Breast epithelium (tissue), 4 donors: Measurements from ENCODE around the gene PSME3. TPM values are rescaled to one million over a fixed set of nuclear protein-coding genes. Genes with fewer than 3 reads are reported as not detected.
"Not testable (repeated sequence)": the region's sequence is repeated elsewhere in the genome, so short reads cannot be mapped to it uniquely, and the experiment has no call there.

ENCODE experiments used
- DNase-seq, 2 donors: peaks; one replicate each; pipeline ENCODE4 v3.0.0-alpha.2; 2019; ENCODE audit warnings: low spot score in 2 of 2
- H3K27ac ChIP-seq, 2 donors: fragments of 200-600 bp; sonication (generic) in 1 of 2; one replicate each; pipeline ENCODE4 v1.5.1; 2016 to 2019; ENCODE audit warnings: mild to moderate bottlenecking in 1 of 2
- H3K27me3 ChIP-seq, 2 donors: fragments of 200-600 bp; sonication (generic) in 1 of 2; one replicate each; pipeline versions ENCODE4 v1.5.1 to v1.6.0; 2017 to 2019; ENCODE audit warnings: control low read depth in 1 of 2, mild to moderate bottlenecking in 1 of 2
- H3K36me3 ChIP-seq: fragments of 200-600 bp; one replicate; pipeline ENCODE4 v1.5.1; 2019
- H3K4me1 ChIP-seq, 2 donors: fragments of 200-600 bp; sonication (generic); one replicate each; pipeline ENCODE4 v1.5.1; 2016 to 2019; ENCODE audit warnings: control low read depth in 1 of 2
- H3K4me3 ChIP-seq, 3 donors: fragments of 200-600 bp; sonication (generic); 1 replicate in 2 of 3; 2 replicates in 1 of 3; pipeline ENCODE4 v1.5.1; 2016 to 2019; ENCODE audit warnings: mild to moderate bottlenecking in 3 of 3, moderate library complexity in 2 of 3
- H3K9me3 ChIP-seq, 2 donors: fragments of 200-600 bp; sonication (generic) in 1 of 2; one replicate each; pipeline ENCODE4 v1.5.1; 2016 to 2019; ENCODE audit warnings: control low read depth in 1 of 2
- POLR2A ChIP-seq: fragments of 450-650 bp; IDR thresholded peaks from one replicate; pipeline ENCODE4 v1.6.1; 2016; ENCODE audit warnings: antibody characterized with exemption, mild to moderate bottlenecking, moderate library complexity
- POLR2AphosphoS5 ChIP-seq, 3 donors: sonication (generic); formaldehyde crosslinking; IDR thresholded peaks; one replicate each; pipeline ENCODE4 v1.6.1; 2017; ENCODE audit warnings: antibody characterized with exemption in 3 of 3
- intact Hi-C: fragments of 100-400 bp; cut with DNase I; formaldehyde crosslinking; loops from one replicate; pipeline ENCODE4 v1.15.1; 2023; ENCODE audit warnings: low total_unique reads
- total RNA-seq, 3 donors: library from RNA; depleted of rRNA; stranded (reverse); fragments of >200 nt; gene quantifications; one replicate each; pipeline ENCODE4 v1.1.0, GENCODE V29; 2016
- TF ChIP-seq, protein P1 (sequence below), 3 donors: fragments of 450-650 bp; IDR thresholded peaks; one replicate each; pipeline ENCODE4 v1.5.1; 2016 to 2017; ENCODE audit warnings: antibody characterized with exemption in 3 of 3, mild to moderate bottlenecking in 3 of 3, moderate library complexity in 3 of 3

Gene PSME3
- total RNA-seq, 3 donors from 2014 or later, result 59.3 to 74.7 (median 73.9) TPM

DNA sequence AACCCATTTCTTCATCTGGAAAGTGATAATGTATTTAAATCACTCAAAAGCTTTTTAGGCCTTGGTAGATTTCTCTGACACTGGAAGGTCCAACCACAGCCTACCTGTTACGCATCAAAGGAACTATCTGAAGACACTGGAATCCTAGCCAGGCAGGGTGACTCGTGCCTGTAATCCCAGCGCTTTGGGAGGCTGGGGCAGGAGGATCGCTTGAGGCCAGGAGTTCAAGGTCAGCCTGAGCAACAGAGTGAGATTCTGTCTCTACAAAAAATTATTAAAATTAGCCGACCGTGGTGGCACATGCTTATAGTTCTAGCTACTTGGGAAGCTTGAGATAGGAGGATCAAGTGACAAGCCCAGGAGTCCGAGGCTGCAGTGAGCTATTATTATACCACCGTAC, 49.0 kb downstream of the PSME3 start:
- Histone ChIP-seq H3K4me3 (no peak overlapping the region), H3K27ac (no peak overlapping the region), H3K27me3 (no peaks in the 10 kb centered on the region), H3K4me1 (no peaks in the 10 kb centered on the region), H3K36me3 (no peaks in the 10 kb centered on the region), H3K9me3 (no peaks in the 10 kb centered on the region)
- intact Hi-C loops, result no loop called here
- TF ChIP-seq, protein P1, sequence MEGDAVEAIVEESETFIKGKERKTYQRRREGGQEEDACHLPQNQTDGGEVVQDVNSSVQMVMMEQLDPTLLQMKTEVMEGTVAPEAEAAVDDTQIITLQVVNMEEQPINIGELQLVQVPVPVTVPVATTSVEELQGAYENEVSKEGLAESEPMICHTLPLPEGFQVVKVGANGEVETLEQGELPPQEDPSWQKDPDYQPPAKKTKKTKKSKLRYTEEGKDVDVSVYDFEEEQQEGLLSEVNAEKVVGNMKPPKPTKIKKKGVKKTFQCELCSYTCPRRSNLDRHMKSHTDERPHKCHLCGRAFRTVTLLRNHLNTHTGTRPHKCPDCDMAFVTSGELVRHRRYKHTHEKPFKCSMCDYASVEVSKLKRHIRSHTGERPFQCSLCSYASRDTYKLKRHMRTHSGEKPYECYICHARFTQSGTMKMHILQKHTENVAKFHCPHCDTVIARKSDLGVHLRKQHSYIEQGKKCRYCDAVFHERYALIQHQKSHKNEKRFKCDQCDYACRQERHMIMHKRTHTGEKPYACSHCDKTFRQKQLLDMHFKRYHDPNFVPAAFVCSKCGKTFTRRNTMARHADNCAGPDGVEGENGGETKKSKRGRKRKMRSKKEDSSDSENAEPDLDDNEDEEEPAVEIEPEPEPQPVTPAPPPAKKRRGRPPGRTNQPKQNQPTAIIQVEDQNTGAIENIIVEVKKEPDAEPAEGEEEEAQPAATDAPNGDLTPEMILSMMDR (IDR thresholded peaks at IDR 0.05), result no peak
- TF ChIP-seq POLR2AphosphoS5 (IDR thresholded peaks at IDR 0.05) (no peak), POLR2A (no peak)
- DNase-seq, result no peak

DNA sequence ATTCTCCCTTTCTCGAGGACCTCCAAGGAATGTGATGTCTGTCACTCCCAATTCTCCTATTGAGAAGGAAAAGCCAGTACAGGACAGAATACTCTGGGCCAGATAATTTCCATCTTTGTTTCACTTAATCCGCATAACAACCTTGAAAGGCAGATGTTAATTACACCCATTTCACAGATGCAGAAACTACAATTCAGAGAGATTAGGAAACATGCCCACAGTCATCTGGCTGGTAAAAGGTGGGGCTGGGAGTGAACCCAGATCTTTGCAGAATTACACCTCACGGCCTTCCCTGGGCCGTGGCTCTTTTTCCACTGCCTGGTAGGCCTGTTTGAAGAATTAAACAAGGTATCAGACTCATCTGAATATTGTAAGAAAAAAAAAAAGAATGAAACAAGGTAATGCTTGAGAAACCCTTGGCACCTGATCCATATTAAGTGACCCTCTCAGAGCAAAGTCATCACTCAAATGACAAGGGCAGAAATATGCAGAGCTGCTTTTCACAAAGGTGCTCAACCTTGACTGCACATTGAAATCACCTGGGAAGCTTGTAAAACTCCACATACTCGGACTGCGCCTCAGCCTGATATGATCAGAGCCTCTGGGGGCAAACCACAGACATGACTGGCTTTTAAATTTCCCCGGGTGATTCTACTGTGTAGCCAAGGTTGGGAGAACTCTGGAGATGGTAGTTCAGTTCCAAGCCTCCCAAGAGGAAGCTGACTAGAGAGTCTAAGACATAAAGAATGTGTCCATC, 50.8 kb downstream of the PSME3 start:
- H3K27me3 ChIP-seq, result no peaks in the 10 kb centered on the region

DNA sequence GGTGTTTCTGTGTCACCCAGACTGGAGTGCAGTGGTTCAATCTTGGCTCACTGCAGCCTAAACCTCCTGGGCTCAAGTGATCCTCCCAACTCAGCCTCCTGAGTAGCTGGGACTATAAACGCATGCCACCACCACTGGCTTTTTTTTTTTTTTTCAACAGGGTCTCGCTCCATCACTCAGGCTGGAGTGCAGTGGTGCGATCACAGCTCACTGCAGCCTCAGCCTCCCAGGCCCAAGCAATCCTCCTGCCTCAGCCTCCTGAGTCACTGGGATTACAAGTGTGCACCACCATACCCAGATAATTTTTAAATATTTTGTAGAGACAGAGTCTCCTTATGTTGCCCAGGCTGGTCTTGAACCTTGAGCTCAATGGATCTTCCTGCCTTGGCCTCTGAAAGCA, 52.6 kb downstream of the PSME3 start:
- H3K36me3 ChIP-seq, H3K27me3 ChIP-seq, intact Hi-C loops, H3K9me3 ChIP-seq, H3K4me3 ChIP-seq, DNase-seq, H3K27ac ChIP-seq, H3K4me1 ChIP-seq: not testable (repeated sequence)

More for the DNA sequence above, 50.8 kb downstream of the PSME3 start:
- TF ChIP-seq POLR2A (no peak), POLR2AphosphoS5 (IDR thresholded peaks at IDR 0.05) (no peak)
- TF ChIP-seq, protein P1 (IDR thresholded peaks at IDR 0.05), result no peak
- H3K9me3 ChIP-seq, result no peaks in the 10 kb centered on the region
- H3K4me3 ChIP-seq, result no peak overlapping the region
- H3K36me3 ChIP-seq, result no peaks in the 10 kb centered on the region
- H3K4me1 ChIP-seq, result no peaks in the 10 kb centered on the region
- intact Hi-C loops, result no loop called here
- no peak overlapping the region for H3K27ac ChIP-seq
- no peak for DNase-seq

DNA sequence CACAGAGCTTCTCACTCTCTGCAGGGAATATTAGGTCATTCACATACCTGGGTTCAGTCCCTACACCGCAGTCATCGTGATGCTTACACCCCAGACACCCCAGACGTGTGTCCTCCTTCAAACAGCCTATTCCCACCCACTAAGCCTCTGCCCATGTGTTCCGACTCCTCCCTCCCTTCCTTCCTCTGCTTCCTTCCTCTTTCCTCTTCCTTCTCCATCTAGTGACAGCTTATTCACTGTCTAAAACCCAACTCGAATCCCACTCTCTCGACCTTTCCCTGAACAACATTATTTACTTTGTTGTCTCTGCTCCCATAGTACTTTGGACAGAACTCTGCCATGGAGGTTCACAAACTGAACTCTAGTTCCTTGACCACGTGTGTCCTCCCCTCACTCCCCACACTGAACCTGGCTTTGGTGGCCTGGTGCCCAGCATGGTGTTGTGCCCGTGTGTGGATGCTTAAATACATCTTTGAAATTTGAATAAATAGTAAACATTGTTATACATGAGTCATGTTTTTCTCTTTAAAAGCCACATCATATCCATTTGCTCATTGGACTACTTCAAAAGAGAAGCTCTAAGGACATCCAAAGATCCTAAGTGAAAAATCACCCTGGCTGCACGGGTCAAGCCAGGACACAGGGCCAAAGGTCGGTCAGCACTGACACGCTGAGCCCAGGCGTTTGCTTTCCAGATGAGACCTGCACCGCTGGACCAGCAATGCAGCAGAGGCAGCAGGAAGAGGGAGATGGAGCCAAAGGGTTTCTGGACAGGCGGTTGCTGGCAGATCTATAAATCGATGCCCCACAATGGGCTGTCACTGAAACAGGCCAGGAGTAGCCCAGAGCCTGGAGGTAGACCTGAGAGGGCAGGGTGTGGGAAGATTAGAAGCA, 53.3 kb downstream of the PSME3 start:
- H3K36me3 ChIP-seq, result no peaks in the 10 kb centered on the region
- intact Hi-C loops, result no loop called here
- H3K27ac ChIP-seq, result no peak overlapping the region
- no peaks in the 10 kb centered on the region for H3K9me3 ChIP-seq
- no peaks in the 10 kb centered on the region for H3K4me1 ChIP-seq
- TF ChIP-seq, protein P1 (IDR thresholded peaks at IDR 0.05), result no peak
- no peak for TF ChIP-seq POLR2A
- no peak for TF ChIP-seq POLR2AphosphoS5 (IDR thresholded peaks at IDR 0.05)
- H3K27me3 ChIP-seq, result no peaks in the 10 kb centered on the region
- DNase-seq, result no peak
- H3K4me3 ChIP-seq, result no peak overlapping the region

DNA sequence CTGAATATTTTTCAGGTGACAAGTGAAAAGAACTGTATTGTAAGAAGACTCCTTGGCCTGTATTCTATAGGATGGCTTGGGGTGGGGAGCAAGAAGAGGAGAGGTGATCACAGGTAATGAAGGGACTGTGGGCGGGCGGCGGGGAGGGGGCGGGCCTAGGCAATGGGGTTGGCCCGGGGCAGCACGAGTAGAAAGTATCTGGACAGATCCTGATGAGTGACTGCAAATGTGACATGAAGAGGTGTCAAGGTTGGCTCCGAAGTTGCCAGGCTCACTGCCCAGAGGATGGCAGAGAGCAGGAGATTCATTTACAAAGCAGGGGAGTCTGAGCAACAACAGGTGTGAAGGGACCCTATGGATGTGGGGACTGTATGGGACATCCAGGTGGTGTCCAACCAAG, 56.6 kb downstream of the PSME3 start:
- no peak for DNase-seq
- intact Hi-C loops, result no loop called here
- Histone ChIP-seq H3K4me3 (no peak overlapping the region), H3K27me3 (no peaks in the 10 kb centered on the region), H3K4me1 (no peaks in the 10 kb centered on the region), H3K9me3 (no peaks in the 10 kb centered on the region), H3K36me3 (no peaks in the 10 kb centered on the region), H3K27ac (no peak overlapping the region)
- no peak for TF ChIP-seq POLR2A
- no peak for TF ChIP-seq POLR2AphosphoS5 (IDR thresholded peaks at IDR 0.05)
- TF ChIP-seq, protein P1 (IDR thresholded peaks at IDR 0.05), result no peak
